GM21717 (cell line): ENCODE measurements around the gene TXNRD2.
"Not testable (repeated sequence)": the region's sequence is repeated elsewhere in the genome, so short reads cannot be mapped to it uniquely, and the experiment has no call there.

Experiments used
- ATAC-seq: cut with Tn5 transposase; IDR thresholded peaks from one replicate; pipeline ENCODE4 v1.9.1; 2021; ENCODE audit warnings: mild to moderate bottlenecking, moderate library complexity; ENCODE audit not compliant: unreplicated experiment

TXNRD2 gene

GRCh38 chr22:19929586-19930550, 11.8 kb downstream of the TXNRD2 start:
- no peak for ATAC-seq

- no peak for ATAC-seq
Measured at GRCh38 chr22:19928207-19928606, 13.4 kb downstream of the TXNRD2 start.

GRCh38 chr22:19927696-19928095, 13.9 kb downstream of the TXNRD2 start:
- ATAC-seq = no peak

- ATAC-seq = not testable (repeated sequence)
Measured at GRCh38 chr22:19926028-19926427, 15.6 kb downstream of the TXNRD2 start.

GRCh38 chr22:19923914-19924513, 17.6 kb downstream of the TXNRD2 start:
- no peak for ATAC-seq

- no peak for ATAC-seq
Measured at GRCh38 chr22:19921544-19922081, 20.0 kb downstream of the TXNRD2 start.

GRCh38 chr22:19919701-19920363, 21.8 kb downstream of the TXNRD2 start:
- ATAC-seq = no peak

- no peak for ATAC-seq
Measured at GRCh38 chr22:19918332-19919106, 23.1 kb downstream of the TXNRD2 start.

GRCh38 chr22:19917389-19918138, 24.1 kb downstream of the TXNRD2 start:
- ATAC-seq = no peak

- ATAC-seq = no peak
Measured at GRCh38 chr22:19916941-19917340, 24.7 kb downstream of the TXNRD2 start.

GRCh38 chr22:19916006-19916405, 25.6 kb downstream of the TXNRD2 start:
- ATAC-seq = no peak

- ATAC-seq = no peak
Measured at GRCh38 chr22:19915287-19915954, 26.2 kb downstream of the TXNRD2 start.

- ATAC-seq = no peak
Measured at GRCh38 chr22:19914201-19914943, 27.2 kb downstream of the TXNRD2 start.

- no peak for ATAC-seq
Measured at GRCh38 chr22:19913337-19913936, 28.2 kb downstream of the TXNRD2 start.

GRCh38 chr22:19912271-19912999, 29.2 kb downstream of the TXNRD2 start:
- no peak for ATAC-seq

GRCh38 chr22:19911540-19912270, 29.9 kb downstream of the TXNRD2 start:
- no peak for ATAC-seq

- no peak for ATAC-seq
Measured at GRCh38 chr22:19910180-19910744, 31.4 kb downstream of the TXNRD2 start.
